CD4-positive, alpha-beta T cell (primary cell): ENCODE measurements around the gene MYH3. TPM values are rescaled to one million over a fixed set of nuclear protein-coding genes. Genes with fewer than 3 reads are reported as not detected.

Experiments
- ATAC-seq: fragments of 200-7000 bp; cut with Tn5 transposase; one replicate; pipeline ENCODE4 v1.10.0; 2022; ENCODE audit warnings: mild to moderate bottlenecking; ENCODE audit not compliant: poor library complexity
- CTCF ChIA-PET: fragments of 350-600 bp; sonication (Branson Sonifier 250); formaldehyde crosslinking; loops from one replicate; lab custom pipeline; 2021; ENCODE audit warnings: antibody characterized with exemption, inconsistent platforms; lab: Charles Lee
- POLR2A ChIA-PET: fragments of 350-600 bp; sonication (Branson Sonifier 250); formaldehyde crosslinking; loops from one replicate; lab custom pipeline; 2021; ENCODE audit warnings: antibody characterized with exemption, inconsistent platforms; lab: Charles Lee
- DNase-seq, 14 experiments: peaks; one replicate each; pipeline ENCODE4 v3.0.0-alpha.2; 2013 to 2020; ENCODE audit warnings: mixed read lengths in 2 of 14
- H3K27ac ChIP-seq, 2 donors: one replicate each; pipeline versions ENCODE4 v1.5.1 to v1.7.0; 2013; ENCODE audit warnings: low read length in 2 of 2, low read depth in 1 of 2, mild to moderate bottlenecking in 1 of 2
- H3K27me3 ChIP-seq, 2 experiments: 1 replicate in 1 of 2; 2 replicates in 1 of 2; pipeline versions ENCODE4 v1.6.1 to v1.7.0; 2013; ENCODE audit warnings: low read length in 2 of 2, control low read depth in 1 of 2, mild to moderate bottlenecking in 1 of 2, moderate library complexity in 1 of 2; ENCODE audit not compliant: insufficient read depth in 2 of 2, control insufficient read depth in 1 of 2
- H3K36me3 ChIP-seq: one replicate; pipeline ENCODE4 v1.6.1; 2013; ENCODE audit warnings: low read length, control low read depth; ENCODE audit not compliant: insufficient read depth
- H3K4me1 ChIP-seq: one replicate; pipeline ENCODE4 v1.6.1; 2013; ENCODE audit warnings: low read length, control low read depth; ENCODE audit not compliant: insufficient read depth
- H3K4me3 ChIP-seq: one replicate; pipeline ENCODE4 v1.5.1; 2013; ENCODE audit warnings: mild to moderate bottlenecking, low read length, moderate library complexity
- H3K9me3 ChIP-seq, 2 experiments: 1 replicate in 1 of 2; 2 replicates in 1 of 2; pipeline versions ENCODE4 v1.6.1 to v1.7.0; 2013; ENCODE audit warnings: low read length in 2 of 2, mild to moderate bottlenecking in 2 of 2, control low read depth in 1 of 2, moderate library complexity in 1 of 2; ENCODE audit not compliant: control insufficient read depth in 1 of 2, insufficient read depth in 1 of 2
- H3K27ac Mint-ChIP-seq: one replicate; pipeline ENCODE4 v1.8.0; 2020; ENCODE audit warnings: mixed read lengths
- H3K27me3 Mint-ChIP-seq: one replicate; pipeline ENCODE4 v1.8.0; 2021; ENCODE audit warnings: mixed read lengths
- H3K36me3 Mint-ChIP-seq: one replicate; pipeline ENCODE4 v1.8.0; 2021; ENCODE audit warnings: low read depth, mixed read lengths
- H3K4me1 Mint-ChIP-seq: one replicate; pipeline ENCODE4 v1.8.0; 2021; ENCODE audit warnings: low read depth, mixed read lengths
- H3K4me3 Mint-ChIP-seq: one replicate; pipeline ENCODE4 v1.8.0; 2020; ENCODE audit warnings: mild to moderate bottlenecking, mixed read lengths
- H3K9me3 Mint-ChIP-seq: one replicate; pipeline ENCODE4 v1.8.0; 2020; ENCODE audit warnings: mixed read lengths
- CTCF ChIP-seq: fragments of 200-600 bp; IDR thresholded peaks from one replicate; pipeline ENCODE4 v1.8.0; 2022; ENCODE audit warnings: antibody characterized with exemption, mild to moderate bottlenecking
- intact Hi-C, 2 experiments: fragments of 100-400 bp; cut with DNase I in 1 of 2; cut with micrococcal nuclease in 1 of 2; formaldehyde crosslinking; loops; one replicate each; pipeline versions ENCODE4 v1.15.1 to v1.9.0; 2023 to 2025; cut with DNase I, micrococcal nuclease
- total RNA-seq, 174 experiments: library from RNA in 2 of 174; stranded (reverse) in 2 of 174; gene quantifications; one replicate each; pipeline ENCODE4 v1.2.3 and lab custom pipeline; 2021 to 2026

The MYH3 gene
- total RNA-seq, 2 experiments from 2014 or later: 5.4 to 5.6 TPM

DNA sequence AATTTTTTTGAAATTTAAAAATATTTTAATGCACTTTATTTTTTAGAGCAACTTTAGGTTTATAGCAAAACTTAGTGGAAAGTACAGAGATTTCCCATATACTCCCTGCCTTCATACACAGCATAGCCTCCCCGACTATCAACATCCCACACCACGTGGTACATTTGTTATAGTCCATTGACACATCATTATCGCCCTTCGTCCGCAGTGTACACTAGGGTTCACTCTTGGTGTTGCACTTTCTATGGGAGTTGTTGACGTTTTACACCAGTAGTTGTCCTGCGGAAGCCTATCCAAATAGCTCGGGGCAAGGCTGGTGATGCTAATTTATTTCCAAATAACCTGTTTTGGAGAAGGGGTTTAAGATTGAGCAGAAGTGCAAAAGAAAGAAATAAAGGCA lies 52.6 kb downstream of the MYH3 start:
- peak overlapping the region; percentile 21 for H3K27ac Mint-ChIP-seq
- intact Hi-C loops: no loop called here

DNA sequence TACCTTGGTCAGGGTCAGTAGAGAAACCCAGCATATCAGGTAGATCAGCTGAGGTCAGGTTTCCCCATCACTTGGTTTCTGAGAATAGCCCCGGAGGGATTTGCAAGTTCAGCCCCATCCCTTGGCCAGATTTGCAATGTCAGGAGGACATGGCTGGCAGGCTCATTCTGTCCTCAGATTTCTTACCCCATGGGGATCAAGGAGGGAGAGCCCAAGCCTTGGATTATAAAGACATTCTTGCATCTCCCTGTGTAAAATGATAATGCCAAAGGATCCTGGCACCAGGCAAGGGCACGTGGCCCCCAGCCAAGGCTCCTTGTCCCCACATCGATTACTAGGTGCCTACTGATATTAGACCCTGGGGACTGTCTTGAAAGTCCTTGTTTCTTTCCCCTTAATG lies 53.2 kb downstream of the MYH3 start:
- POLR2A ChIA-PET: interaction anchor here (0.6 kb wide), 1 partner anchor 230 kb away, joined by 4 read pairs; no protein-coding TSS in a partner anchor

More for the DNA sequence above, 52.6 kb downstream of the MYH3 start:
- no peaks in the 10 kb centered on the region for H3K36me3 ChIP-seq
- no peaks in the 10 kb centered on the region for H3K27me3 Mint-ChIP-seq
- no peaks in the 10 kb centered on the region for H3K9me3 Mint-ChIP-seq
- H3K4me1 Mint-ChIP-seq: no peaks in the 10 kb centered on the region
- H3K27me3 ChIP-seq: peaks cover 0 to 5% of the 10 kb centered on the region in 2 experiments
- POLR2A ChIA-PET: interaction anchor here (0.6 kb wide), 1 partner anchor 229 kb away, joined by 4 read pairs; no protein-coding TSS in a partner anchor
- DNase-seq (no peak), ATAC-seq (no peak)
- H3K27ac ChIP-seq: no peak overlapping the region
- TF ChIP-seq CTCF: no peak
- CTCF ChIA-PET: interaction anchor here (1.4 kb wide), 1 partner anchor 12 kb away, joined by 6 read pairs; no protein-coding TSS in a partner anchor
- H3K4me3 ChIP-seq: no peak overlapping the region
- H3K4me3 Mint-ChIP-seq: no peak overlapping the region
- no peaks in the 10 kb centered on the region for H3K36me3 Mint-ChIP-seq
- no peaks in the 10 kb centered on the region for H3K9me3 ChIP-seq
- H3K4me1 ChIP-seq: no peaks in the 10 kb centered on the region

GRCh38 chr17:10600571-10600970 lies 56.5 kb downstream of the MYH3 start:
- no peak for ATAC-seq
- no peaks in the 10 kb centered on the region for H3K9me3 ChIP-seq
- Mint-ChIP-seq H3K4me3 (no peak overlapping the region), H3K36me3 (no peaks in the 10 kb centered on the region), H3K27me3 (peaks cover 10% of the 10 kb centered on the region), H3K9me3 (no peaks in the 10 kb centered on the region), H3K27ac (no peak overlapping the region), H3K4me1 (no peaks in the 10 kb centered on the region)
- no peaks in the 10 kb centered on the region for H3K4me1 ChIP-seq
- no peak overlapping the region for H3K4me3 ChIP-seq
- no peaks in the 10 kb centered on the region for H3K36me3 ChIP-seq
- ChIA-PET POLR2A (no interaction called here), CTCF (no interaction called here)
- H3K27ac ChIP-seq: no peak overlapping the region
- no peak for TF ChIP-seq CTCF
- intact Hi-C loops: no loop called here
- H3K27me3 ChIP-seq: peaks cover 5 to 7% of the 10 kb centered on the region in 2 experiments
- no peak for DNase-seq

More for the DNA sequence above, 53.2 kb downstream of the MYH3 start:
- CTCF ChIA-PET: interaction anchor here (1.4 kb wide), 1 partner anchor 13 kb away, joined by 6 read pairs; no protein-coding TSS in a partner anchor
- Histone ChIP-seq H3K9me3 (no peaks in the 10 kb centered on the region), H3K27me3 (peaks cover 0 to 5% of the 10 kb centered on the region in 2 experiments), H3K36me3 (no peaks in the 10 kb centered on the region), H3K4me3 (no peak overlapping the region), H3K27ac (no peak overlapping the region), H3K4me1 (no peaks in the 10 kb centered on the region)
- H3K9me3 Mint-ChIP-seq: no peaks in the 10 kb centered on the region
- DNase-seq (no peak), ATAC-seq (no peak)
- no peak for TF ChIP-seq CTCF
- H3K4me1 Mint-ChIP-seq: no peaks in the 10 kb centered on the region
- H3K36me3 Mint-ChIP-seq: no peaks in the 10 kb centered on the region
- intact Hi-C loops: no loop called here
- no peak overlapping the region for H3K4me3 Mint-ChIP-seq
- H3K27ac Mint-ChIP-seq: no peak overlapping the region
- no peaks in the 10 kb centered on the region for H3K27me3 Mint-ChIP-seq
